ENCODE data around the gene DENND1B. TPM values are rescaled to one million over a fixed set of nuclear protein-coding genes. Genes with fewer than 3 reads are reported as not detected.
"Not testable (repeated sequence)": the region's sequence is repeated elsewhere in the genome, so short reads cannot be mapped to it uniquely, and the experiment has no call there.

Gene DENND1B
- total RNA-seq, 1 donor from 2014 or later, result 7.1 TPM

DNA sequence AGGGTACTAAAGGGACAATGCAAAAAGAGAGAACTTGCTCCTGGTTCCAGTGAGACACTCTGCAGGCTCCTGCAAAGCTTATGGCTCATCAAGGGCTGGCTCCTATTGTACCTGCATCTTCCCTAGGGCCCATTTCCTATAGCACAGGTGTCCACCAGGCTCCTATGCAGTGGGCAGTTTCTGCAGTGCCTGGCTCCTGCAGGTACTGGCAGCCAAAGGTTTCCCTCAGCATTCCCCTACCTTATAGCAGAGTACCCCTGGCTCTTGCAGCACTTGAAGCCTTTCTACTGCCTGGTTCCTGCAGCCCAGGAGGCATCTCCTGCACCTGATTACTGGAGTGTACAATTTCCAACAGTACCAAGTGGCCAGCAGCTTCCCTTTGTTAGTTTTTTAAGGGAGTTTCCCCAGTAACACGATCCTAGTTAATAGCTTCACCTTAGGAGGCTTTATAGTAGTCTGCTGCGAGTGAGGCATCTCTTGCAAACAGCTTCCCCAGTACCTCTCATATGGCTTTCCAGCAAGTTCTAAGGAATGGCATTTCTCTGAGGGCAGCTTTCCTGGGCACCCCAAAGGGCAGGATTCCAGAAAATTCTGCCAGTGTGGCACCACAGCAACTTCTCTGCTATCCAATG lies 141.7 kb downstream of the DENND1B start:
- DNase-seq (ENCODE audit: low spot score), result no peak

DNA sequence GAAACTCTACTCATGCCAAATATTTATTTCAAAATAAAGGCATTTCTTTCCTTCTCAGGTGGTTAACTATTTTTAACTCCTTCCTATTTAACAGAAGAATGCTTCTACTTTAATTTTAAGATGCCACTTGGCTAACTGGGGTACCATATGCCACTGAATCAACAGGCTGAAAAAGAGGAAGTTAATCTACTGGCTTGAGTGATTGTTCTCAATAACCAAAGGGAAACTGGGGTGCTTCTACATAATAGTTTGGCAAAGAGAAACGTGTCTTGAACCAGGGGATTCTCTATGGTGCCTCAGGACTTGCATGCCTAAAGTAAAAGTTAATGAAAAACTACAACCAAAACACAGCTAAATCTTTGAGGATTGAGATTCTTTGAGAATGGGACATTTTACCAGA lies 142.6 kb downstream of the DENND1B start:
- no peak for DNase-seq (ENCODE audit: low spot score)

DNA sequence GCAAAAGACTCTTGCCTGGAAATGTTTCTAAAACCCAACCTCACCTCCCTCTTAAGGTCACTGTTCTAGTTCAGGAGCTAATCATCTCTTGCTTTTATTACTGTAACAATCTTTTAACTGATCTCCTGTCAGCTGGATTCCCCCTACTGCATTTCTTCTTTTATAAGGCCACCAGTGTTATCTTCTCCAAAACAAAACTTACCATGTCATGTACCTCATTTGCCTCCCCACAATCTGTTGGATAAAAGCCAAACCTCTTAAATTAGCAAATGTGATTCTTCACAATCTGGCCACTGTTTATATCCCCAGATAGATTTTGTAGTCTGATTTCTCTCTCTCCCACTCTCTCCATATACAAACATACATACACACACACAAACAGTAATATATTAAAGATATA lies 143.3 kb downstream of the DENND1B start:
- DNase-seq (ENCODE audit: low spot score), result no peak

DNA sequence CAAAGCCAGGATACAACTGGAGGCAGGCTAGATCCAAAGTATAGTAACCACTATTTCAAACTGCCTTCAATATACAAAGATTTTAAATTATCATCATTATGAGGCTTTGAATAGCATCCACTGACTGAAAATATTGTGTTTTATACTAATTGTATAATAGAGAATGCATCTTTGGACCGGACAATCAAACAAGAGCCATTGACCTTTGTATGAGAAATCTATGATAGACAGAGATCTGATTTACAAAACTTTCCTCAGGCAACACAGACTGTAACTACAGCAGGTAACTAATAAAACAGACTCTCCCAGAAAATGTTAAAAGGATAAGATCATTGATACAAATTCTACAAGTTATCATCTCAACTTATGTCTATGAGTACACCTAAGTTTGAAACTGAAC lies 152.9 kb downstream of the DENND1B start:
- no peak for DNase-seq (ENCODE audit: low spot score)

DNA sequence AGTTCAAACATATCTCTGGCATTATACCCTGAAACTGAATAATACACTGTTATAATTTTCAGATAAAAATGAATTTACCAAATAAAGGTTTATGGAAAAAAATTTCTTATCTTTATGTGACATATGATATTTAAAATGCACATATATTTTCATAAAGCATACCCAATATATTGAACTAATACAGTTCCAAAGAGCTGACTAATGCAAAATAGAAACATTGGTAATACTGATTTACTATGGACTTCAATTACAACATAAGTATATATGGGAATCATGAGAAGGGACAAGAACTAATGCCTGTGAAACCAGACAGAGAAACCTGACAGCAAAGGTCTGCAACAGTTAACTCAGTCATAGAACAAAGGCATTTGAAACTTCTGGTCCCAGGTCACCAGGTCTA lies 153.5 kb downstream of the DENND1B start:
- no peak for DNase-seq (ENCODE audit: low spot score)

DNA sequence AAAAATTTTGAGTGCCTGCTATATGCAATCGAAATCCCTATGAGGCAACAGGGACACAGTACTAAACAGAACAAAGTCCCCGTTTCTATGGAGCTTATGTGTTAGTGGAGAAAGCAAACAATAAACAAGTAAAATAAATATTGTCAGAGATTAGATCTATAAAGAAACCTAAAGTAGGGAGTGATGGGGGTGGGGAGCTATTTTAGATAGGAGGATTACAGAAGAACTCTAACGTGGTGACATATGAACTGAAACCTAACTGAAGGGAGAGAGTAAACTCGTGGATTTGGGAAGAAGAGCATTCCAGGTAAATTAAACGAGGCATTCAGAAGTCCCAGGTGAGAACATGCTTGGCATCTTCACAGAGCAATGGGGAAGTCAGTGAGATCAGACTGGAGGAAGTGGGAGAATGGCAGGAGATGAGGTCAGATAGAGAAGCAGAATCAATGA lies 154.5 kb downstream of the DENND1B start:
- no peak for DNase-seq (ENCODE audit: low spot score)

DNA sequence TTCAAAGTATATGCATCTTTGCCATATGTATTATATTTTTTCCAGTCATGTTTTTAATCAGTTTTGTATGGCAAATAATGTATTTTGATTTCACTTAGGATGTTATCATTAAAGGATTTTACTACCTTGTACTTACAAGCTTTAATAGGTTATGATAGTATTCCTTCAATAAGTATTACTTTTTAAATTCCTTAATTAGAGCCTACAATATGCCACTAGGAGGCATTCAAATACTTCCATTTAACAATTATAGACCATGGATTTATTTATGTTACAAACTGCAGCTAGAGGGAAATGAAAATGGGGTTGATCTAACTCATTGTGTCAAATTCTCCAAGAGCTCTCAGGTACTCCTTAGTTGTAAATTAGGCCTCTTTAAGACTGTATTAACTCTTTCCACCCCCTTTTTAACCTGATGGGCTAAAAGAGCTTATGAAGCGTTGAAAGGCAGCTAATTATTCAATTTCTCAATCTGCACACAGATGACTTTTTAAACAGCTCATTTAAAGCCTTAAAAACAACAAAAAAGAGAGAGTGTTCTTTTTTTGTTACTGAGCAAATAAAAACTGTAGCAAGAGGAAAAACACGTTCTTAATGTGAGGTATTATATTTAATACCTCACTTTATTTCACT lies 156.2 kb downstream of the DENND1B start:
- no peak for DNase-seq (ENCODE audit: low spot score)

DNA sequence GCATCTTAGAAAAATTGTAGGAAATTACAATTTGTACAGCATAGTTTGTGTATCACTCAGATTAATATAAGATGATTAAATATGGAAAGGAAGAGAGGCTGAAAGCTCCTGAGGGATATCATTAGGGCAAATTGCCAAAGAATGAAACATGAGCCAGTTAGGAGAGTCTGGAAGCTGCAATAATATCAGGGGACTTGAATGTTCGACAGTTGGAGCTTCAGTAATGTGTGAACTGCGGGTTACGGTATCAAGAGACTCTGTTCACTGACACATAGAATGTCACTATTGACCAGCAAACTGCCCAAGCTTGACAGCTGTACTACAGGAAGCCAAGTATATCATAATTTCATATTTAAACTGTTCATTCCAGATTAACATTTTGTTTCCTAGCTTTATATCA lies 157.2 kb downstream of the DENND1B start:
- DNase-seq (ENCODE audit: low spot score), result no peak

DNA sequence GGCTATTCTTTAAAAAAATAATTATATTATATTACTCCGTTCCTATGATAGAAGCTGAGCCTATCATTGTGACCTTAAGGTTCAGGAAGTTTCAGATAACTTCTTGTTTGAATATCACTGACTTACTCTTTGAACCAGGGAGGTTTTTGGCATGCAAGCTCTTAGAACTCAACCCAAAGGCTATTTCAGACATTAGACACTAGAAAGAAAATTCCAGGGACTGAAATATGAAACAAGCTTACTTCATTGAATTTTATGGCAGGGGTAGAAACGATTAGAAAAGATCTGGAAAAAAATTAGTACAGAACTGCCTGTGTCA lies 159.6 kb downstream of the DENND1B start:
- no peak for DNase-seq (ENCODE audit: low spot score)

DNA sequence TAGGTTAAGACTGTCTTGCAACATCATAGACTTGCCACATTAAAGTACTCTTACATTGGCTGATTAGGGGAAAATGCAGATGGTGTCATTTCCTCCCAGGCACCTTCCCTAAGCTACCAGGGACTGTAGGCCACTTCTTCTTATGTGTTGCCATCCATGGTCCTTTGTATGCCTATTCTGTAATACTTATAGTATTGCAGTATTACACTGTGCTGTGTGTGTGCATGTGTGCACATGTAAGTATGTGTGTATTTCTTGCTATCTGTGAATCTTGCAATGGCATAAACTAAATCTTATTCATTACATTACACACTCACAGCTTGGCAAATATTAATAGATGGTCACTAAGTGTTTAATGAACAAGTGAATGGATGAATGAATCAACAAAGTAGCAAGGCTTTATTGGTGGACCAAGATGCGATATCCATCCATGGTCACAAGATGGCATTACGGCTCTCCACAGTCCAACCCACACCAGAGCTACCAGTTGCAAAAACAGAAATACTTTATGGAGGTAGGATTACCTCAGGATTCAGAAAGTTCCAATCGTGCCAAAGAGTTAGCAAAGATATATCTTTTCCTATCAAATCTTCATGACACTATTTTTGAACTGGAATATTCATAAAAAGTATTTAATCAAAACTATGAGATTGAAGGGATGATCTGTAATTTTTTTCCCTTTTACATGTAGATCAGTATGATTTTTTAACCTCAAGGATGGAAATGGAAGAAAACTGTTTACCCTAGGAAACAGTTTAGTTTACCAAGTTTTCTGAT lies 160.2 kb downstream of the DENND1B start:
- no peak for DNase-seq (ENCODE audit: low spot score)

DNA sequence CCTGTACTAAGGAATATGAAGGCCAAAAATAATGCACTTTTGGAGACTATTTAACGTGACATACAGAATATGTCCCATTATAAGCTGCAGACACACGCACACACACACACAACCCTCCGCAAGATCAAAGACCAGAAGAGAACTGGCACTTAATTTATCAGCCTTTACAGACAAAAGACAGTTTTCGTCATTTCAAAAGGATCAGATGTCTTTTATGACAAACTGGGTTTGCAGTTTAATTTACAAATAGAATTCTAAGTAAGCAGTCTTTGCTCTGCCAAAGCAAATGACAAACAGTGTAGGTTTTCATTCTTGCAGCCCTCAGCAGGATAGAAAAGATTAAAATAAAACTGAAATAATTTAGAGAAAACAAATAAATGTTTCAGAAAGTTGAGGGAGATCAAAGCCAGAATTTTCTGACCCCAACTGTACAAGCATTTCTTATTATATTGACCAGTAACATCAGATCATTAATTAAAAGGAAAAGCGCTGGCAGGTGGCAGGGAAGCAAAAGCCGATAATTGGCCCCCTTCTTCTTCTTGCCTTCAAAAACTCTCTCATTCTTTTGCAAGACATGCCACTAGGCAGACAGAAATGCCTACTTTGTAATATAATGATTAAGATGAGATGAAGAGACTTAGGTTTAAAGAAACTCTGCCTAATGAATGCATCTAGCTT lies 169.0 kb downstream of the DENND1B start:
- no peak for DNase-seq (ENCODE audit: low spot score)

DNA sequence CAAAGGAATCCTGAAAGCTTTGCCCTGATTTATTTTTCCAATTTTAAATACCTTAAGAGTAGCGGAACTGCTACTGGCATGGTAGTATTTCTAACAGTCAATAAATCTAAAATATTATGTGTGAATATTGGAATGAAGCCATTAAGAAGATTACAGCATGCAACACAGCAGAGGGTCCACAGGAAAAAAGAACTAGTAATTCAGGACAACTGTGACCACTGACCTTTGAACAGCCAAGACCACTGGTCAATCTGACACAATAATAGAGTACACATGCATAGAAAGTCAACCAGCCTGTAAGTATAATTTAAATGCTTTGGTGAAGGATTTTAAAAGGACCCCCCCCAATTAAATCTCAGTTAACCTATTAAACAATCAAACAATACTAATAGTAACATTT lies 171.0 kb downstream of the DENND1B start:
- DNase-seq (ENCODE audit: low spot score), result no peak

DNA sequence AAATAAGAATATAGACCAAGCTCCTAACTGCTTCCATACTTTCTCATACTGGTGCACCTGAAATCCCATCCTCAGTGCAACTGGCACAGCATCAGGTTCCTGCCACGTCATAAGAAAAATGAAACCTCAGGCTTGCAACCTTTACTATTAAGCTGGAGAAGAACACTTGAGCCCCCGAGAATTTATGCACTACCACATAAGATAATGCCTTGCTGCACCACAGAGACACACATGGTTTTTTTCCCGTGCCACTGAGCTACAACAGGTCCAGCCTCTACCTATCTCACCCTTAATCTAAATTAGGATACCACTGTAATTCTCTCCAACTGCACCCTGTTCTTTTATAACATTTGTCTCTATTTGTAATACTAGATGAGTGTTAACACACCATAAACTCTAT lies 174.5 kb downstream of the DENND1B start:
- DNase-seq (ENCODE audit: low spot score), result no peak

DNA sequence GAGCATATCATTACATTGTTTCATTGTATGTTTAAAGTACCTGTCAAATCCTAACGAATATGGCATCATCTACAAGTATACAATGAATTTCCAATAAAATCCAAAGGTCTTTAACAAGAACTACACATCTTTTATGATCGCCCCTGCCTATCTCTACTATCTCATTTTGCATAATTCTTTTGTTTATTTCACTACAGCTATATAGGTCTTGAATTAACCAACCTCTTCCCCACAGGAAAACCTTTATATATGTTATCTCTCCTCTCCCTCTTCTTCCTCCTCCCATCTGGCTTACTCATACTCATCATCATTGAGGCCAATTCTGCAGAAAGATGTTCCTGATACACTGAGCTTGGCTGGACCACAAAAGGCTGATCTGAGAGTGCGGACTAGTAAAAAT lies 175.5 kb downstream of the DENND1B start:
- DNase-seq (ENCODE audit: low spot score), result no peak

DNA sequence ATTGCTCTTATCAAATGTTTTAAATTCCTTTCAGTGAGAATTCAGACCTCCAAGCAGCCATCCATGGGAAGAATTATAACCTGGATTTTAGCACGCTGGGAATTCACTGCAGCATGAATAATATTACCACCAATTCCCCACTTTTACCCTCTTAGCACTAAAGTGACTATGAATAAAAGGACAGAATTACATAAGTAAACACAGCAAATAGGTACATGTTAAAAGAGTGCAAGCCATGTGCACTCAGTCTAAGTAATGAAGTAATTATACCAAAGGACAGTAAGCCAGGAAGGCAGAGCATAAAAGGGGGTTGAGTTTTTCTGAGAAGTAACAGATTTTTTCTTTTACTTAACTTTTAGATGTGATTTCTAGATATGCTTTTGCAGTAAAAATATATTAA lies 176.3 kb downstream of the DENND1B start:
- no peak for DNase-seq (ENCODE audit: low spot score)

DNA sequence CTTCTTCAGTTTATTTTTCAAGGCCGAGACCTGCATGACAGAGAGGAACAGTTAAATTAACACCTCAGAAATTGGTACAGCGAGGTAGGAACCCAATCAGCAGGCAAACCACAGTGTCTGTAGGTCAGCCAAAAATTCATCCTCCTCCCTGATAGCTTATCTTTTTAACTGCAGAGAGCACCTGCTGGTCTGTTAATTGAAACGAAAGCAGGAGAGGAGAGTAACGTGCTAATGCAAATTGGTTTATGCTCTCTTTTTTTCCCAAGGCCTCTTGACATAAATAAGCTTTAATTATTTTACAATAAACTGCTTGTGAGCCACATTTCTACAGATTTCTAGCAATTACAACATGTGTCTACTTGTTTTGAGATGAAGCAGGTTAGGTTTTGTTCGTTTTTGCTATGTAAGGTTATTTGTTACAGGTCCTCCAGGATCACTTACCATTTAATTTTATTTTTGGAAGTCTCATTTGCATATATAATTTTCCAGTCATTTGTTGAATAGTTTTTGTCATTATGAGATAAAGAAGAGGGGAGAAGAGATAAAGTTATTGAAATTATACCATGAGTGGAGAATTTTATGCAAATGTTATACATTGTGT lies 179.9 kb downstream of the DENND1B start:
- DNase-seq (ENCODE audit: low spot score), result no peak

DNA sequence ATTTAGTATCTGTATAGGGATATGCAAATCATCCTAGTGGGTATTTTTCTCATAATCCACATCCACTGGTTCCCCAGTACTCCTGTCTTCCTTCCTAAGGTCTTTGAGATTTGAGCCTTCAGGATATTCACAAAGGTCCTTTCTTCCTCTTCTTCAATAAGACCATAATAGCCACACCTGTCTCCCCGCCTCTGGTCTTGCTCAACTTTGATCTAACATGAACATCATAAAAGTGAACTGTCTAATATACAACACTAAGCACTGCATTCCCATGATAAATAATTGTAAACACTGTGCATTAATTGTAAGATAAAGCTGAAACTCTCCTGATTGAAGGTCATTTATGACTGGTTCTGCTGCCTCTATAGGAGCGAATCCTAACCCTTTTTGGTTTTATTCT lies 184.6 kb downstream of the DENND1B start:
- no peak for DNase-seq (ENCODE audit: low spot score)

DNA sequence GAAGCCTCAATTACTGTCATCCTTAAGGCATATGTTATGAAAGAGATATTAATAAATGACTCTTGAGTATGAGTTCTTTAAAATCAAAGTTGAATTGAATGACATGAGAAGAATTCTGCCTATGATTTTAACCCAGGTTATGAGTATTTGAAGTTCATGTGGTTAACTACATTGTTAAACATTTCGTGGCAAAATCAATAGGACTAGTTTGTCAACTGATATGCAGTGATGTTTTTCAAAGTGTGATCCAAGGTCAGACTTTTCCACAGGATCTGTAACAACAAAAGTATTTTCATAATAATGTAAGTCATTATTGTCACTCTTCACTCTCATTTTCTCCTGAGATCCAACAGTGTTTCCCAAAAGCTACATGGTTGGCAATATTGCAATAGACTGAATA lies 189.5 kb downstream of the DENND1B start:
- DNase-seq (ENCODE audit: low spot score), result no peak

DNA sequence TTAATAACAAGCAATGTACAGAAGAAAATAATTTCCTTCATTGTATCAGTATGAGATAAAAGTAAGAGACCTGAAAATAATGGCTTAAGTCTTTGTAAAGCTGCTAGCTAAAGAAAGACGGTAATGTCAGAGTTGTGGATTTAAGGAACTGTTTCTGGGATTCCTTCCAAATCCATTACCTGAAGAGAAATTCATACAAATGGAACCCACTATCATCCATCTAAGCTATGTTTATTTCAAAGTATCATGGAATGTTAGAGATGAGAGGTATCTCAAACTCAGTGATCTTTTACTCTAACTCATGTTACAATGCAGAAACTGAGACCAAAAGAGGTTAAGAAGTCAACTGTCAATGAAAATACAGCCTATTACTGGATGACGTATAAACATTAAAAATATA lies 197.7 kb downstream of the DENND1B start:
- DNase-seq (ENCODE audit: low spot score), result no peak

DNA sequence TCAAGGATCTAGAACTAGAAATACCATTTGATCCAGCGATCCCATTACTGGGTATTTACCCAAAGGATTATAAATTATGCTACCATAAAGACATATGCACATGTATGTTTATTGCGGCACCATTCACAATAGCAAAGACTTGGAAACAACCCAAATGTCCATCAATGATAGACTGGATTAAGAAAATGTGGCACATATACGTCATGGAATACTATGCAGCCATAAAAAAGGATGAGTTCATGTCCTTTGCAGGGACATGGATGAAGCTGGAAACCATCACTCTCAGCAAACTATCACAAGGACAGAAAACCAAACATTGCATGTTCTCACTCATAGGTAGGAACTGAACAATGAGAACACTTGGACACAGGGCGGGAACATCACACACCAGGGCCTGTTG lies 199.7 kb downstream of the DENND1B start:
- DNase-seq (ENCODE audit: low spot score), result not testable (repeated sequence)

DNA sequence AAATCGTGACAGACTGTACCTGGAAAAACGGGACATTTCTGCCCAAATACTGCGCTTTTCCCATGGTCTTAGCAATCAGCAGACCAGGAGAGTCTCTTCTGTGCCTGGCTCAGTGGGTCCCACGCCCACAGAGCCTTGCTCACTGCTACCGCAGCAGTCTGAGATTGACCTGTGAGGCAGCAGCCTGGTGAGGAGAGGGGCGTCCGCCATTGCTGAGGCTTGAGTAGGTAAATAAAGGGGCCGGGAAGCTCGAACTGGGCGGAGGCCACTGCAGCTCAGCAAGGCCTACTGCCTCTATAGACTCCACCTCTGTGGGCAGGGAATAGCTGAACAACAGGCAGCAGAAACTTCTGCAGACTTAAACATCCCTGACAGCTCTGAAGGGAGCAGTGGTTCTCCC lies 203.1 kb downstream of the DENND1B start:
- no peak for DNase-seq (ENCODE audit: low spot score)

DNA sequence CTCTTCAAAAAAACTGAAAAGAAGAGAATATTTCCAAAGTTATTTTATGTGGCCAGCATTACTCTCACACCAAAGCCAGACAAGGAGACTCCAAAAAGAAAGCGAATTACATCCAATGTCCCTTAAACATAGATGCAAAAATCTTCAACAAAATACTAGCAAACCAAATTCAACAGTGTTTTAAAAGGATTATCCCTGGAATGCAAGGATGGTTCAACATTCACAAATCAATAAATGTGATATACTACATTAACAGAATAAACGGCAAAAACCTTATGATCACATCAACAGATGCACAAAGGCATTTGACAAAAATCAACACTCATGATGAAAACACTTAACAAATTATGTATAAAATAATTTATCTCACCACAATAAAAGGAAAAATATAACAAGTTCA lies 207.8 kb downstream of the DENND1B start:
- no peak for DNase-seq (ENCODE audit: low spot score)

Data from mesenteric fat pad (tissue), 1 donor.